HEK293T (cell line): ENCODE data around the gene NFYA.

ENCODE experiments used
- CTCF ChIA-PET: fragments of 350-600 bp; formaldehyde crosslinking; extraction: SDS; loops from one replicate; lab custom pipeline; 2021; ENCODE audit warnings: antibody characterized with exemption, inconsistent platforms; lab: Yijun Ruan, JAX
- POLR2A ChIA-PET: fragments of 350-600 bp; formaldehyde crosslinking; extraction: SDS; loops from one replicate; lab custom pipeline; 2020; ENCODE audit warnings: antibody characterized with exemption, inconsistent platforms; lab: Yijun Ruan, JAX
- DNase-seq: peaks from one replicate; pipeline ENCODE4 v3.0.0; 2012; ENCODE audit warnings: mixed read lengths; ENCODE audit errors: extremely low spot score
- ARNT ChIP-seq: fragments of 450-650 bp; IDR thresholded peaks from 2 replicates; pipeline ENCODE4 v1.6.1; 2017; ENCODE audit warnings: mild to moderate bottlenecking
- BHLHE40 ChIP-seq: fragments of 450-650 bp; IDR thresholded peaks from 2 replicates; pipeline ENCODE4 v1.6.1; 2016; ENCODE audit warnings: mild to moderate bottlenecking, moderate library complexity, borderline replicate concordance
- CTBP1 ChIP-seq: fragments of 450-650 bp; IDR thresholded peaks from 2 replicates; pipeline ENCODE4 v1.6.1; 2016; ENCODE audit warnings: borderline replicate concordance
- ELF4 ChIP-seq: fragments of 450-650 bp; IDR thresholded peaks from 2 replicates; pipeline ENCODE4 v1.6.1; 2017; ENCODE audit warnings: antibody characterized with exemption
- FOXA1 ChIP-seq: fragments of 450-650 bp; IDR thresholded peaks from 2 replicates; pipeline ENCODE4 v1.6.1; 2016; ENCODE audit warnings: mild to moderate bottlenecking
- FOXK2 ChIP-seq: fragments of 450-650 bp; IDR thresholded peaks from 2 replicates; pipeline ENCODE4 v1.6.1; 2016; ENCODE audit warnings: mild to moderate bottlenecking
- FOXM1 ChIP-seq: fragments of 450-650 bp; IDR thresholded peaks from 2 replicates; pipeline ENCODE4 v1.6.1; 2017; ENCODE audit warnings: mild to moderate bottlenecking, borderline replicate concordance
- HDGF ChIP-seq: fragments of 450-650 bp; IDR thresholded peaks from 2 replicates; pipeline ENCODE4 v1.6.1; 2017; ENCODE audit warnings: antibody characterized with exemption, borderline replicate concordance
- L3MBTL2 ChIP-seq: fragments of 450-650 bp; conservative IDR thresholded peaks from 2 replicates; pipeline ENCODE4 v1.6.1; 2016; ENCODE audit warnings: mild to moderate bottlenecking
- LEF1 ChIP-seq: fragments of 450-650 bp; IDR thresholded peaks from 2 replicates; pipeline ENCODE4 v1.6.1; 2017; ENCODE audit warnings: mild to moderate bottlenecking, borderline replicate concordance
- NFRKB ChIP-seq: fragments of 450-650 bp; IDR thresholded peaks from 2 replicates; pipeline ENCODE4 v1.6.1; 2016; ENCODE audit warnings: mild to moderate bottlenecking, moderate library complexity
- PKNOX1 ChIP-seq: fragments of 450-650 bp; IDR thresholded peaks from 2 replicates; pipeline ENCODE4 v1.6.1; 2016
- SP1 ChIP-seq: fragments of 450-650 bp; IDR thresholded peaks from 2 replicates; pipeline ENCODE4 v1.6.1; 2017
- SUZ12 ChIP-seq: fragments of 450-650 bp; IDR thresholded peaks from 2 replicates; pipeline ENCODE4 v1.6.1; 2016; ENCODE audit warnings: mild to moderate bottlenecking
- TARDBP ChIP-seq: fragments of 450-650 bp; IDR thresholded peaks from 2 replicates; pipeline ENCODE4 v1.6.1; 2016
- ZNF384 ChIP-seq: fragments of 450-650 bp; IDR thresholded peaks from 2 replicates; pipeline ENCODE4 v1.6.1; 2016

NFYA gene

GRCh38 chr6:41061196-41061726, 11.5 kb upstream of the NFYA start:
- DNase-seq: no peak
- ChIA-PET CTCF (no interaction called here), POLR2A (no interaction called here)
- TF ChIP-seq PKNOX1: no peak
- TF ChIP-seq ZNF384: no peak
- no peak for TF ChIP-seq CTBP1
- TF ChIP-seq FOXM1: no peak
- no peak for TF ChIP-seq FOXA1
- no peak for TF ChIP-seq BHLHE40
- no peak for TF ChIP-seq NFRKB
- no peak for TF ChIP-seq FOXK2
- no peak for TF ChIP-seq SUZ12
- TF ChIP-seq ARNT: no peak

GRCh38 chr6:41062056-41062455, 10.7 kb upstream of the NFYA start:
- no peak for DNase-seq
- no peak for TF ChIP-seq ELF4
- no peak for TF ChIP-seq HDGF
- no peak for TF ChIP-seq TARDBP
- POLR2A ChIA-PET: no interaction called here
- CTCF ChIA-PET: no interaction called here

- POLR2A ChIA-PET: interaction anchor here (1.6 kb wide), 1 partner anchor 9 kb away, joined by 5 read pairs; the partner anchor contains the start of genes NFYA and OARD1
- TF ChIP-seq FOXA1 (no peak), L3MBTL2 (no peak), ARNT (no peak), SP1 (no peak), TARDBP (no peak), NFRKB (no peak), ELF4 (no peak), SUZ12 (no peak), PKNOX1 (no peak), FOXM1 (no peak), HDGF (no peak), BHLHE40 (no peak), LEF1 (no peak), CTBP1 (no peak), FOXK2 (no peak), ZNF384 (no peak)
- CTCF ChIA-PET: no interaction called here
- DNase-seq: no peak
Observed at GRCh38 chr6:41063884-41064285, 8.9 kb upstream of the NFYA start.

- DNase-seq: no peak
- POLR2A ChIA-PET: no interaction called here
- no peak for TF ChIP-seq NFRKB
- TF ChIP-seq TARDBP: no peak
- no peak for TF ChIP-seq SUZ12
- no peak for TF ChIP-seq FOXA1
- TF ChIP-seq ARNT: no peak
- no peak for TF ChIP-seq LEF1
- TF ChIP-seq ELF4: no peak
- TF ChIP-seq SP1: no peak
- TF ChIP-seq L3MBTL2: no peak
- no peak for TF ChIP-seq BHLHE40
- TF ChIP-seq PKNOX1: no peak
- no peak for TF ChIP-seq FOXM1
- no peak for TF ChIP-seq HDGF
- TF ChIP-seq FOXK2: no peak
- no peak for TF ChIP-seq ZNF384
- TF ChIP-seq CTBP1: no peak
Observed at GRCh38 chr6:41064841-41065240, 7.9 kb upstream of the NFYA start.

GRCh38 chr6:41065550-41066026, 7.2 kb upstream of the NFYA start:
- TF ChIP-seq ZNF384: no peak
- TF ChIP-seq SUZ12: no peak
- TF ChIP-seq FOXA1: no peak
- no peak for TF ChIP-seq ARNT
- TF ChIP-seq FOXM1: no peak
- TF ChIP-seq ELF4: no peak
- no peak for TF ChIP-seq SP1
- TF ChIP-seq TARDBP: no peak
- TF ChIP-seq CTBP1: no peak
- no peak for TF ChIP-seq PKNOX1
- TF ChIP-seq NFRKB: no peak
- TF ChIP-seq BHLHE40: no peak
- no peak for TF ChIP-seq FOXK2
- DNase-seq: no peak
- ChIA-PET CTCF (interaction anchor here (0.6 to 0.7 kb wide), 2 partner anchors 36 to 239 kb away, joined by 3 to 9 read pairs; no protein-coding TSS in a partner anchor), POLR2A (no interaction called here)

More at GRCh38 chr6:41064841-41065240, 7.9 kb upstream of the NFYA start:
- CTCF ChIA-PET: no interaction called here

- ChIA-PET CTCF (no interaction called here), POLR2A (no interaction called here)
- DNase-seq: peak; percentile 47
- no peak for TF ChIP-seq ZNF384
- TF ChIP-seq LEF1: no peak
Observed at GRCh38 chr6:41066867-41067304, 5.9 kb upstream of the NFYA start.
